Liver (tissue), 9 donors: ENCODE data around the gene MANBA. TPM values are rescaled to one million over a fixed set of nuclear protein-coding genes. Genes with fewer than 3 reads are reported as not detected.
A peak's percentile ranks its signal among the peaks of the same experiment; 100 is the strongest.

Experiments used
- DNase-seq: peaks from one replicate; pipeline ENCODE4 v3.0.0-alpha.2; 2017; ENCODE audit warnings: low spot score
- H3K27ac ChIP-seq, 2 donors: one replicate each; pipeline ENCODE4 v1.7.0; 2013; ENCODE audit warnings: inconsistent platforms in 2 of 2, low read length in 2 of 2, control low read depth in 1 of 2, low read depth in 1 of 2, mild to moderate bottlenecking in 1 of 2
- H3K27me3 ChIP-seq, 4 donors: one replicate each; pipeline versions ENCODE4 v1.6.1 to v1.7.0; 2013; ENCODE audit warnings: low read length in 3 of 4, inconsistent platforms in 1 of 4, mild to moderate bottlenecking in 1 of 4, moderate library complexity in 1 of 4; ENCODE audit not compliant: control insufficient read depth in 4 of 4, insufficient read depth in 4 of 4
- H3K36me3 ChIP-seq, 4 donors: one replicate each; pipeline versions ENCODE4 v1.6.1 to v1.7.0; 2013; ENCODE audit warnings: low read length in 3 of 4, mild to moderate bottlenecking in 3 of 4, low read depth in 1 of 4, moderate library complexity in 1 of 4; ENCODE audit not compliant: control insufficient read depth in 4 of 4, insufficient read depth in 3 of 4
- H3K4me1 ChIP-seq, 4 donors: one replicate each; pipeline versions ENCODE4 v1.6.1 to v1.7.0; 2013; ENCODE audit warnings: low read length in 3 of 4, mild to moderate bottlenecking in 3 of 4, moderate library complexity in 1 of 4; ENCODE audit not compliant: control insufficient read depth in 4 of 4, insufficient read depth in 4 of 4
- H3K4me3 ChIP-seq, 3 donors: one replicate each; pipeline versions ENCODE4 v1.6.1 to v1.7.0; 2013; ENCODE audit warnings: low read length in 3 of 3, control low read depth in 1 of 3, low read depth in 1 of 3, mild to moderate bottlenecking in 1 of 3
- H3K9ac ChIP-seq, 2 donors: one replicate each; pipeline ENCODE4 v1.7.0; 2013; ENCODE audit warnings: low read length in 2 of 2, mild to moderate bottlenecking in 2 of 2, moderate library complexity in 2 of 2, control low read depth in 1 of 2, low read depth in 1 of 2
- H3K9me3 ChIP-seq, 4 donors: one replicate each; pipeline versions ENCODE4 v1.6.1 to v1.7.0; 2013; ENCODE audit warnings: low read length in 3 of 4; ENCODE audit not compliant: control insufficient read depth in 4 of 4
- EGR1 ChIP-seq, 2 donors: IDR thresholded peaks; 2 replicates each; pipeline ENCODE4 v1.6.1; 2016 to 2018; ENCODE audit warnings: antibody characterized with exemption in 2 of 2, low read depth in 2 of 2
- FOXA1 ChIP-seq: IDR thresholded peaks from 2 replicates; pipeline ENCODE4 v1.6.1; 2016; ENCODE audit warnings: antibody characterized with exemption
- FOXA2 ChIP-seq: IDR thresholded peaks from 2 replicates; pipeline ENCODE4 v1.6.1; 2016; ENCODE audit warnings: antibody characterized with exemption
- GABPA ChIP-seq, 2 donors: IDR thresholded peaks in 1 of 2; conservative IDR thresholded peaks in 1 of 2; 2 replicates each; pipeline ENCODE4 v1.6.1; 2016; ENCODE audit warnings: antibody characterized with exemption in 2 of 2, mild to moderate bottlenecking in 1 of 2, moderate library complexity in 1 of 2
- HNF4A ChIP-seq, 2 donors: conservative IDR thresholded peaks; 2 replicates each; pipeline ENCODE4 v1.6.1; 2016; ENCODE audit warnings: antibody characterized with exemption in 2 of 2, mild to moderate bottlenecking in 2 of 2
- HNF4G ChIP-seq: IDR thresholded peaks from 2 replicates; pipeline ENCODE4 v1.6.1; 2016; ENCODE audit warnings: antibody characterized with exemption
- JUND ChIP-seq, 2 donors: IDR thresholded peaks; 2 replicates each; pipeline ENCODE4 v1.6.1; 2016; ENCODE audit warnings: antibody characterized with exemption in 2 of 2
- NR2F2 ChIP-seq: IDR thresholded peaks from 2 replicates; pipeline ENCODE4 v1.6.1; 2016; ENCODE audit warnings: antibody characterized with exemption
- REST ChIP-seq: IDR thresholded peaks from 2 replicates; pipeline ENCODE4 v1.6.1; 2016; ENCODE audit warnings: antibody characterized with exemption, mild to moderate bottlenecking
- RXRA ChIP-seq, 2 donors: IDR thresholded peaks; 2 replicates each; pipeline ENCODE4 v1.6.1; 2017 to 2018; ENCODE audit warnings: antibody characterized with exemption in 2 of 2, mild to moderate bottlenecking in 1 of 2
- TAF1 ChIP-seq: conservative IDR thresholded peaks from 2 replicates; pipeline ENCODE4 v1.6.1; 2016; ENCODE audit warnings: antibody characterized with exemption, mild to moderate bottlenecking
- YY1 ChIP-seq: IDR thresholded peaks from 2 replicates; pipeline ENCODE4 v1.6.1; 2016; ENCODE audit warnings: antibody characterized with exemption, mild to moderate bottlenecking
- ZBTB33 ChIP-seq: IDR thresholded peaks from 2 replicates; pipeline ENCODE4 v1.6.1; 2016; ENCODE audit warnings: antibody characterized with exemption
- WGBS: extraction: QIAGEN DNeasy Blood & Tissue Kit; methylation state at CpG from one replicate; pipeline ENCODE4 v1.1.7; 2013; 5-methylcytosine and 5-hydroxymethylcytosine counted together
- polyA plus RNA-seq, 2 donors: library from polyadenylated mRNA; stranded (reverse) in 1 of 2; unstranded in 1 of 2; fragments of 200-250 nt in 1 of 2; fragments of >200 nt in 1 of 2; fragmentation: Nextera tagmentation in 1 of 2; extraction: Ambion mirVana in 1 of 2; gene quantifications; one replicate each; pipeline versions ENCODE4 v1.2.1 to v1.2.3, GENCODE V29; 2013 to 2015
- total RNA-seq, 2 donors: library from RNA; depleted of rRNA; stranded (reverse); fragments of >200 nt; gene quantifications; one replicate each; pipeline ENCODE4 v1.2.3, GENCODE V29; 2014
- TF ChIP-seq, protein P1 (sequence below): fragments of 150-350 bp; IDR thresholded peaks from 2 replicates; pipeline ENCODE4 v1.5.1; 2017; ENCODE audit warnings: improper control_type of control experiment, low read depth, low read length; ENCODE audit not compliant: missing input control
- TF ChIP-seq, protein P2 (sequence below): IDR thresholded peaks from 2 replicates; pipeline ENCODE4 v1.6.1; 2016; ENCODE audit warnings: antibody characterized with exemption
- donor health status: healthy.
- donor health status: healthy.
- donor health status: healthy.
- donor health status: healthy.
- donor health status: healthy.

Gene MANBA
- total and polyA plus RNA-seq, 4 donors, result 7.1 to 24.2 (median 15.5) TPM

- Histone ChIP-seq H3K9ac (peak overlapping the region; percentile 10 to 36), H3K27ac (peak overlapping the region; percentile 70 to 83), H3K9me3 (no peaks in the 10 kb centered on the region), H3K4me3 (peak overlapping the region; percentile 75 to 95 (median 89)), H3K27me3 (no peaks in the 10 kb centered on the region), H3K4me1 (peaks cover 3 to 27% (median 10%) of the 10 kb centered on the region in 4 donors), H3K36me3 (no peaks in the 10 kb centered on the region)
- WGBS, result 2% methylated on average over 25 of the region's 25 CpGs
- DNase-seq, result no peak
- TF ChIP-seq EGR1 (IDR thresholded peaks at IDR 0.05; ENCODE audit: low read depth in 2 of 2), result no peak
- TF ChIP-seq ZBTB33, result no peak
- TF ChIP-seq, protein P1, sequence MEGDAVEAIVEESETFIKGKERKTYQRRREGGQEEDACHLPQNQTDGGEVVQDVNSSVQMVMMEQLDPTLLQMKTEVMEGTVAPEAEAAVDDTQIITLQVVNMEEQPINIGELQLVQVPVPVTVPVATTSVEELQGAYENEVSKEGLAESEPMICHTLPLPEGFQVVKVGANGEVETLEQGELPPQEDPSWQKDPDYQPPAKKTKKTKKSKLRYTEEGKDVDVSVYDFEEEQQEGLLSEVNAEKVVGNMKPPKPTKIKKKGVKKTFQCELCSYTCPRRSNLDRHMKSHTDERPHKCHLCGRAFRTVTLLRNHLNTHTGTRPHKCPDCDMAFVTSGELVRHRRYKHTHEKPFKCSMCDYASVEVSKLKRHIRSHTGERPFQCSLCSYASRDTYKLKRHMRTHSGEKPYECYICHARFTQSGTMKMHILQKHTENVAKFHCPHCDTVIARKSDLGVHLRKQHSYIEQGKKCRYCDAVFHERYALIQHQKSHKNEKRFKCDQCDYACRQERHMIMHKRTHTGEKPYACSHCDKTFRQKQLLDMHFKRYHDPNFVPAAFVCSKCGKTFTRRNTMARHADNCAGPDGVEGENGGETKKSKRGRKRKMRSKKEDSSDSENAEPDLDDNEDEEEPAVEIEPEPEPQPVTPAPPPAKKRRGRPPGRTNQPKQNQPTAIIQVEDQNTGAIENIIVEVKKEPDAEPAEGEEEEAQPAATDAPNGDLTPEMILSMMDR, result no peak
- TF ChIP-seq JUND (IDR thresholded peaks at IDR 0.05), result no peak
- TF ChIP-seq FOXA1, result no peak
- peak; percentile 7 for TF ChIP-seq REST
- TF ChIP-seq HNF4A (conservative IDR thresholded peaks at IDR 0.05), result no peak
Observed at GRCh38 chr4:102759831-102760644, 730 bp downstream of the MANBA start.

- Histone ChIP-seq H3K4me3 (no peak overlapping the region), H3K9me3 (no peaks in the 10 kb centered on the region), H3K4me1 (peaks cover 3 to 27% (median 10%) of the 10 kb centered on the region in 4 donors), H3K27me3 (no peaks in the 10 kb centered on the region), H3K9ac (no peak overlapping the region), H3K27ac (peak overlapping the region in 1 of 2 donors; percentile 35), H3K36me3 (no peaks in the 10 kb centered on the region)
- 89% methylated on average over 11 of the region's 11 CpGs for WGBS
- no peak for DNase-seq
- TF ChIP-seq, protein P2, sequence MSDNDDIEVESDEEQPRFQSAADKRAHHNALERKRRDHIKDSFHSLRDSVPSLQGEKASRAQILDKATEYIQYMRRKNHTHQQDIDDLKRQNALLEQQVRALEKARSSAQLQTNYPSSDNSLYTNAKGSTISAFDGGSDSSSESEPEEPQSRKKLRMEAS, result no peak
- no peak for TF ChIP-seq NR2F2
- no peak for TF ChIP-seq HNF4G
- TF ChIP-seq JUND (IDR thresholded peaks at IDR 0.05), result no peak
- no peak for TF ChIP-seq RXRA (IDR thresholded peaks at IDR 0.05)
- TF ChIP-seq ZBTB33, result no peak
- TF ChIP-seq TAF1, result no peak
- no peak for TF ChIP-seq GABPA (IDR thresholded peaks at IDR 0.05 in 1 of 2, conservative IDR thresholded peaks at IDR 0.05 in 1 of 2)
- no peak for TF ChIP-seq EGR1 (IDR thresholded peaks at IDR 0.05; ENCODE audit: low read depth in 2 of 2)
- no peak for TF ChIP-seq FOXA2
- TF ChIP-seq YY1, result no peak
- TF ChIP-seq REST, result no peak
- no peak for TF ChIP-seq FOXA1
Observed at GRCh38 chr4:102758241-102759160, 2.3 kb downstream of the MANBA start.
